Measurements from ENCODE around the gene RBM47.

GRCh38 chr4:40484346-40485090 lies 145.1 kb downstream of the RBM47 start:
- TF ChIP-seq CTCF (IDR thresholded peaks at IDR 0.05; ENCODE audit: insufficient read depth, low read length, poor library complexity, severe bottlenecking) = no peak
- no peak for TF ChIP-seq EZH2phosphoT487 (conservative IDR thresholded peaks at IDR 0.05; ENCODE audit: low read length)
